ENCODE measurements around the gene WIPF1.

GRCh38 chr2:174602745-174603144 is 5.1 kb upstream of the WIPF1 start:
- TF ChIP-seq EZH2phosphoT487 (IDR thresholded peaks at IDR 0.05; ENCODE audit: low read depth, severe bottlenecking, unreplicated experiment) (no peak), CTCF (IDR thresholded peaks at IDR 0.05; ENCODE audit: poor library complexity) (no peak)

Measured in hepatocyte (in vitro differentiated cells).